Neutrophil (primary cell): ENCODE data around the gene CRELD1.

Source experiments
- H3K27ac ChIP-seq: fragments of 200-600 bp; sonication (generic); 2 replicates; pipeline ENCODE4 v1.5.1; 2016; ENCODE audit warnings: mild to moderate bottlenecking, moderate library complexity
- H3K27me3 ChIP-seq: fragments of 200-600 bp; sonication (generic); 2 replicates; pipeline ENCODE4 v1.6.0; 2016; ENCODE audit warnings: mild to moderate bottlenecking
- H3K36me3 ChIP-seq: fragments of 200-600 bp; sonication (generic); 2 replicates; pipeline ENCODE4 v1.5.1; 2017
- H3K4me1 ChIP-seq, 2 experiments: fragments of 200-600 bp in 1 of 2; sonication (generic) in 1 of 2; 1 replicate in 1 of 2; 2 replicates in 1 of 2; pipeline versions ENCODE4 v1.5.1 to v1.6.1; 2013 to 2016; ENCODE audit warnings: low read depth in 1 of 2, low read length in 1 of 2, mild to moderate bottlenecking in 1 of 2, moderate library complexity in 1 of 2; ENCODE audit not compliant: control insufficient read depth in 1 of 2, insufficient read depth in 1 of 2
- H3K4me3 ChIP-seq, 2 experiments: fragments of 200-600 bp in 1 of 2; sonication (generic) in 1 of 2; 1 replicate in 1 of 2; 2 replicates in 1 of 2; pipeline ENCODE4 v1.5.1; 2013 to 2016; ENCODE audit warnings: low read depth in 1 of 2, low read length in 1 of 2, mild to moderate bottlenecking in 1 of 2, moderate library complexity in 1 of 2
- H3K9me3 ChIP-seq: fragments of 200-600 bp; sonication (generic); 2 replicates; pipeline ENCODE4 v1.5.1; 2016
- TF ChIP-seq, protein P1 (sequence below): fragments of 200-600 bp; sonication (generic); IDR thresholded peaks from 2 replicates; pipeline ENCODE4 v1.5.1; 2016; ENCODE audit warnings: antibody characterized with exemption

CRELD1 gene

GRCh38 chr3:9976721-9977709 is 43.4 kb downstream of the CRELD1 start:
- Histone ChIP-seq H3K4me3 (no peak overlapping the region), H3K36me3 (peaks cover 61% of the 10 kb centered on the region), H3K27ac (peak overlapping the region; percentile 74)

GRCh38 chr3:9978710-9979305 is 45.2 kb downstream of the CRELD1 start:
- Histone ChIP-seq H3K27me3 (no peaks in the 10 kb centered on the region), H3K4me1 (peaks cover 20 to 22% of the 10 kb centered on the region in 2 experiments), H3K9me3 (no peaks in the 10 kb centered on the region), H3K36me3 (peaks cover 44% of the 10 kb centered on the region), H3K4me3 (no peak overlapping the region), H3K27ac (peak overlapping the region; percentile 63)
- TF ChIP-seq, protein P1, sequence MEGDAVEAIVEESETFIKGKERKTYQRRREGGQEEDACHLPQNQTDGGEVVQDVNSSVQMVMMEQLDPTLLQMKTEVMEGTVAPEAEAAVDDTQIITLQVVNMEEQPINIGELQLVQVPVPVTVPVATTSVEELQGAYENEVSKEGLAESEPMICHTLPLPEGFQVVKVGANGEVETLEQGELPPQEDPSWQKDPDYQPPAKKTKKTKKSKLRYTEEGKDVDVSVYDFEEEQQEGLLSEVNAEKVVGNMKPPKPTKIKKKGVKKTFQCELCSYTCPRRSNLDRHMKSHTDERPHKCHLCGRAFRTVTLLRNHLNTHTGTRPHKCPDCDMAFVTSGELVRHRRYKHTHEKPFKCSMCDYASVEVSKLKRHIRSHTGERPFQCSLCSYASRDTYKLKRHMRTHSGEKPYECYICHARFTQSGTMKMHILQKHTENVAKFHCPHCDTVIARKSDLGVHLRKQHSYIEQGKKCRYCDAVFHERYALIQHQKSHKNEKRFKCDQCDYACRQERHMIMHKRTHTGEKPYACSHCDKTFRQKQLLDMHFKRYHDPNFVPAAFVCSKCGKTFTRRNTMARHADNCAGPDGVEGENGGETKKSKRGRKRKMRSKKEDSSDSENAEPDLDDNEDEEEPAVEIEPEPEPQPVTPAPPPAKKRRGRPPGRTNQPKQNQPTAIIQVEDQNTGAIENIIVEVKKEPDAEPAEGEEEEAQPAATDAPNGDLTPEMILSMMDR = no peak

More at GRCh38 chr3:9976721-9977709, 43.4 kb downstream of the CRELD1 start:
- H3K27me3 ChIP-seq = no peaks in the 10 kb centered on the region
- TF ChIP-seq, protein P1 = no peak
- H3K4me1 ChIP-seq = peaks cover 20 to 22% of the 10 kb centered on the region in 2 experiments
- no peaks in the 10 kb centered on the region for H3K9me3 ChIP-seq

DNA sequence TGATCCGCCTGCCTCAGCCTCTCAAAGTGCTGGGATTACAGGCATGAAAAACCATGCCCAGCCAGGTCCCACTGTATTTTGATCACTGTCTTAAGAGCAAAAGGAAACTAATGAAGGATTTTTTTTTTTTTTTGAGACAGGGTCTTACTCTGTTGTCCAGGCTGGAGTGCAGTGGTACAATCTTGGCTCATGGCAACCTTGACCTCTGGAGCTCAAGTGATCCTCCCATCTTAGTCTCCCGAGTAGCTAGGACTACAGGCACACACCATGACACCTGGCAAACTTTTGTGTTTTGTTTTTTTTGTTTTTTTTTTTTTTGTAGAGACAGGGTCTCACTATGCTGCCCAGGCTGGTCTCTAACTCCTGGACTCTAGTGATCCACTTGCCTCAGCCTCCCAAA is 46.6 kb downstream of the CRELD1 start:
- Histone ChIP-seq H3K4me1 (peaks cover 22% of the 10 kb centered on the region in 2 experiments), H3K27ac (peak overlapping the region; percentile 63)
- TF ChIP-seq, protein P1 = no peak

GRCh38 chr3:9986230-9986725 is 52.6 kb downstream of the CRELD1 start:
- TF ChIP-seq, protein P1 = no peak
- H3K4me3 ChIP-seq = peak overlapping the region; percentile 71
- H3K4me1 ChIP-seq = peaks cover 19 to 22% of the 10 kb centered on the region in 2 experiments

More for the DNA sequence above, 46.6 kb downstream of the CRELD1 start:
- Histone ChIP-seq H3K27me3 (no peaks in the 10 kb centered on the region), H3K36me3 (peaks cover 41% of the 10 kb centered on the region), H3K4me3 (no peak overlapping the region), H3K9me3 (no peaks in the 10 kb centered on the region)

DNA sequence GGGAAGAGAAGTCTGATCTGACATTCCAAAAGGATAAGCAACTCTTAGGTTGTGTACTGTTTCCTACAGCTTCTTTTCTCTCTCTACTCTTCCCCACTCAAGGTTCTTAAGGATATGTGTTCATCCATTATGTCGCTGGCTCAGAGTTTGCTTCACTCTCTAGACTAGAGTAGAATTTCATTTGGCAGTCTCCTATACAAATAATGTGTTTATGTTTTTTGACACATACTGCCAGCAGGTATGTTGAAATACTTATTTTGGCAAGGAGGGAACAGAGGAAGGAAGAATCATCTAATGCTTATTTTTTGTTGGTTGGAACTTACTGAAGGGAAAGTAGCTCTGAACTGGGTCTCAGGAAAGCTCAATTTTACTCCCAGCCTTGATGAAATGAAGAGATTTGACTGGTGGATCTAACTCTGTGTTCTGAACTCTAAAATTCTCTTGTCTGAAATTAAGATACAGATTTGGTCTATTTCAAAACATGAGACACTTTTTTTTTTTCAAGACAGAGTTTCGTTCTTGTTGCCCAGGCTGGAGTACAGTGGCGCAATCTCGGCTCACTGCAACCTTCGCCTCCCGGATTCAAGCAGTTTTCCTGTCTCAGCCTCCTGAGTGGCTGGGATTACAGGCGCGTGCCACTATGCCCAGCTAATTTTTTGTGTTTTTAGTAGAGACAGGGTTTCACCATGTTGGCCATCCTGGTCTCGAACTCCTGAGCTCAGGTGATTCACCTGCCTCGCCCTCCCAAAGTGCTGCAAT is 60.6 kb downstream of the CRELD1 start:
- no peak overlapping the region for H3K4me3 ChIP-seq
- H3K27me3 ChIP-seq = no peaks in the 10 kb centered on the region
- H3K9me3 ChIP-seq = no peaks in the 10 kb centered on the region
- H3K4me1 ChIP-seq = peaks cover 9 to 12% of the 10 kb centered on the region in 2 experiments
- H3K27ac ChIP-seq = peak overlapping the region; percentile 50
- H3K36me3 ChIP-seq = no peaks in the 10 kb centered on the region
- TF ChIP-seq, protein P1 = no peak

More at GRCh38 chr3:9986230-9986725, 52.6 kb downstream of the CRELD1 start:
- peak overlapping the region; percentile 81 for H3K27ac ChIP-seq
- no peaks in the 10 kb centered on the region for H3K9me3 ChIP-seq
- no peaks in the 10 kb centered on the region for H3K27me3 ChIP-seq
- H3K36me3 ChIP-seq = peaks cover 10% of the 10 kb centered on the region
